Progenitor cell of endocrine pancreas (in vitro differentiated cells): ENCODE data around the gene ZNRF3. TPM values are rescaled to one million over a fixed set of nuclear protein-coding genes. Genes with fewer than 3 reads are reported as not detected.

ENCODE experiments used
- DNase-seq: peaks from one replicate; pipeline ENCODE4 v3.0.0; 2021; ENCODE audit warnings: low spot score; ENCODE audit not compliant: unreplicated experiment
- H3K27ac Mint-ChIP-seq: 2 replicates; pipeline ENCODE4 v1.8.0; 2021; ENCODE audit warnings: mild to moderate bottlenecking, moderate library complexity, mixed read lengths
- H3K27me3 Mint-ChIP-seq: 2 replicates; pipeline ENCODE4 v1.8.0; 2021; ENCODE audit warnings: mixed read lengths
- H3K36me3 Mint-ChIP-seq: 2 replicates; pipeline ENCODE4 v1.8.0; 2022; ENCODE audit warnings: mixed read lengths; ENCODE audit not compliant: insufficient read depth
- H3K4me1 Mint-ChIP-seq: 2 replicates; pipeline ENCODE4 v1.8.0; 2021; ENCODE audit warnings: low read depth, mixed read lengths
- H3K4me3 Mint-ChIP-seq: 2 replicates; pipeline ENCODE4 v1.8.0; 2021; ENCODE audit warnings: low read depth, mild to moderate bottlenecking, moderate library complexity, mixed read lengths
- H3K9me3 Mint-ChIP-seq: 2 replicates; pipeline ENCODE4 v1.8.0; 2021; ENCODE audit warnings: low read depth, mixed read lengths
- CTCF ChIP-seq: fragments of 200-600 bp; sonication (generic); IDR thresholded peaks from one replicate; pipeline ENCODE4 v1.5.0; 2021; ENCODE audit warnings: antibody characterized with exemption, mild to moderate bottlenecking; ENCODE audit not compliant: unreplicated experiment
- total RNA-seq: library from RNA; stranded (reverse); gene quantifications from 2 replicates; pipeline ENCODE4 v1.2.1, GENCODE V29; 2021

Gene ZNRF3
- total RNA-seq, 1 donor from 2014 or later, result 7.5 TPM

DNA sequence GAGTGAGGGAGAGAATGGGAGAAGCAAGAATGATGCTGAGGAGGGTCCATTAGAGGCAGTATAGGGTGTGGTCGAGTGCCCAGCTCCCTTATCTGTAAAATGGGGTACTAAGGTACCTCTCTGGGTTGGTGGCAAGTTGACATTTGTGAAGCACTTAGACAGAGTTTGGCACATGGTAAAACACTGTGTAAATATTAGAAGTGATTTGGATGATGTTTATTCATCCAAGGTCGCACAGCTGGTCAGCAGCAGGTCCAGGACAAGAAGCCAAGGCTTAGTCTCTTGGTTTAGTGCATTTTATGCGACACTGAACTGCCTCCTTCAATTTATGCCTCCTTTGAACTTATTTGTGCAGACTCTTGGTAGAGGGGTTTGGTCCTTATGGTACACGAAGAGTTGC is 208.9 kb downstream of the ZNRF3 start:
- Mint-ChIP-seq H3K4me3 (no peak overlapping the region), H3K36me3 (peaks cover 5% of the 10 kb centered on the region), H3K27ac (no peak overlapping the region), H3K27me3 (no peaks in the 10 kb centered on the region), H3K4me1 (peaks cover 38% of the 10 kb centered on the region), H3K9me3 (no peaks in the 10 kb centered on the region)
- DNase-seq, result no peak
- no peak for TF ChIP-seq CTCF

DNA sequence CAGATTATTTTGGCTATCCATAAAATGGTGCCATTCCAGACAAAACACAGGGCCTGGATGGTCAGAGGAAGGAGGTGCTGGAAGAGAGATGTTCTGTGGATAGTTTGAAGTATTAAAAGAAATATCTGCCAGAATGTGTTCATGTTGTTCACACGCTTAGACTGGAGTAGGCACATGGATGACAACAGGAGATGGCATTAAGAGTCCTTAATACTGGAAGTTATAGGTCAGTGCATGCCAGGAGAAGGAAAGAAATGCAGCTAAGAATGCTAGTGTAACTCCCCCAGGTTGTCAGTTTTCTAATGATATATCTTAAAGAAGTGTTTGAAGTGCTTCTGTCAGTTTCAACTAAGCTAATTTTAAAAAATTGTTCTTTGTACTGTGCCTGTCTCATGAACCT is 209.7 kb downstream of the ZNRF3 start:
- no peaks in the 10 kb centered on the region for H3K27me3 Mint-ChIP-seq
- peaks cover 44% of the 10 kb centered on the region for H3K4me1 Mint-ChIP-seq
- no peaks in the 10 kb centered on the region for H3K9me3 Mint-ChIP-seq
- no peak for DNase-seq
- H3K36me3 Mint-ChIP-seq, result peaks cover 5% of the 10 kb centered on the region
- no peak for TF ChIP-seq CTCF
- no peak overlapping the region for H3K4me3 Mint-ChIP-seq
- H3K27ac Mint-ChIP-seq, result no peak overlapping the region

DNA sequence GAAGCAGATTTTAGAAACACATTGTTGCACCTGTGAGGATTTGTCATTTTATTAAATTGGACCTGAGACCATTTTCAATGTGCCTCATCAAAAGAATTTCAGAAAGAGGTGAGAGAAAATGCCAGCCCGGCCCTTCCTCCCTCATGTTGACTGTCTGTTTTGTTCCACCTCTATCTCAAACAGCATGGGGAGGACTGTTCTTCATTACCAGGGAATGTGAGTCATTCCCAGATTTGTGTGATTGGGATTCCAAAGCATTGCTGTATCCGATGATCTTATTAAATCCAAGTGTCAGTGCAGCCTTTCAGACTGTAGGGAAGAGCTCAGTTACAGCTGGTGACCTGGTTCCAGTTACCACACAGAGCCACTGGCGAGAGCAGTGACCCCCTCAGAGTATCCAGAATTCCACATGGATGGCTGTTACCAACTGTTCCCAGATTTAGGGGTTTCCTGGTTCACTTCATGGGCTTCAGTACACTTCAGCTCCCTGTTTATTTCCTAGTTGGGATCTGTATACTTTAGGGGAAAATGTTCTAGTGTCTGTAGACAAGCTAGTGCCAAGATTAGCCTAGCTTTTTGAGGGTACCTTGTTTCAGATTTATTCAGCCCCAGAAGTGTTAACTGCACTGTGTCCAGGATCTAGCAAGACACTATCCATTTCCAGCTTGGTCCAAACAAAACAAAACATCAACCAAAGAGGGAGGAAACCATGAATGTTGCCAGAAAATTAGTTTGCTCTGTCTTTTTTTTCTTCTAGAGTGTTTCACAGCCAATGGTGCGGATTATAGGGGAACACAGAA is 210.3 kb downstream of the ZNRF3 start:
- no peak overlapping the region for H3K27ac Mint-ChIP-seq
- H3K4me3 Mint-ChIP-seq, result no peak overlapping the region

GRCh38 chr22:29095459-29095858 is 212.1 kb downstream of the ZNRF3 start:
- Mint-ChIP-seq H3K27ac (peak overlapping the region; percentile 70), H3K9me3 (no peaks in the 10 kb centered on the region), H3K27me3 (no peaks in the 10 kb centered on the region), H3K4me1 (peaks cover 29% of the 10 kb centered on the region), H3K36me3 (peaks cover 7% of the 10 kb centered on the region), H3K4me3 (no peak overlapping the region)
- DNase-seq, result no peak
- TF ChIP-seq CTCF, result no peak

More for the DNA sequence above, 210.3 kb downstream of the ZNRF3 start:
- Mint-ChIP-seq H3K27me3 (no peaks in the 10 kb centered on the region), H3K36me3 (peaks cover 5% of the 10 kb centered on the region), H3K9me3 (no peaks in the 10 kb centered on the region), H3K4me1 (peaks cover 44% of the 10 kb centered on the region)
- no peak for DNase-seq
- no peak for TF ChIP-seq CTCF

- H3K36me3 Mint-ChIP-seq, result peaks cover 7% of the 10 kb centered on the region
- no peaks in the 10 kb centered on the region for H3K27me3 Mint-ChIP-seq
- H3K27ac Mint-ChIP-seq, result peak overlapping the region; percentile 87
- H3K9me3 Mint-ChIP-seq, result no peaks in the 10 kb centered on the region
- H3K4me1 Mint-ChIP-seq, result peaks cover 28% of the 10 kb centered on the region
- no peak for TF ChIP-seq CTCF
- DNase-seq, result peak; percentile 15
- peak overlapping the region; percentile 4 for H3K4me3 Mint-ChIP-seq
Measured at GRCh38 chr22:29096736-29097669, 213.6 kb downstream of the ZNRF3 start.
